ENCODE measurements around the gene SLC7A8.

- TF ChIP-seq ZNF274 (IDR thresholded peaks at IDR 0.05; ENCODE audit: low read depth, low read length), result no peak
- no peak for TF ChIP-seq YY1 (IDR thresholded peaks at IDR 0.05; ENCODE audit: insufficient read depth, insufficient read length)
Observed at GRCh38 chr14:23115039-23115731, 68.3 kb downstream of the SLC7A8 start.

All from NT2/D1 (cell line).